Measurements from ENCODE around the gene JCAD. TPM values are rescaled to one million over a fixed set of nuclear protein-coding genes. Genes with fewer than 3 reads are reported as not detected.

The JCAD gene
- total and polyA plus RNA-seq, 10 of the 15 experiments (the other 5 are each of a cell fraction or from before 2014, with no cell fraction given) = 0.28 TPM; not detected in 9

GRCh38 chr10:29992914-29993313 lies 66.5 kb downstream of the JCAD start (continued):
- no peak for TF ChIP-seq ZNF687 (IDR thresholded peaks at IDR 0.05)

- Histone ChIP-seq H3K4me2 (ENCODE audit: control insufficient read depth, insufficient read depth) (no peak overlapping the region), H3K27ac (ENCODE audit: control insufficient read depth, insufficient read depth) (no peak overlapping the region), H3K79me2 (ENCODE audit: control insufficient read depth, insufficient read depth, low read length) (no peaks in the 10 kb centered on the region), H3K4me1 (ENCODE audit: control insufficient read depth, insufficient read depth, low read length) (no peaks in the 10 kb centered on the region), H3K9me3 (replicated peaks; ENCODE audit: control insufficient read depth, insufficient read depth, low read length) (no peaks in the 10 kb centered on the region), H4K20me1 (ENCODE audit: control insufficient read depth, insufficient read depth) (no peaks in the 10 kb centered on the region), H3K4me3 (no peak overlapping the region), H3K27me3 (replicated peaks in 1 of 2; ENCODE audit: control insufficient read depth in 2 of 2, insufficient read depth in 2 of 2, low read length in 1 of 2) (no peaks in the 10 kb centered on the region; a peak in 1 of 4 replicates), H3K36me3 (ENCODE audit: control insufficient read depth in 2 of 2, insufficient read depth in 2 of 2, low read length in 1 of 2) (no peaks in the 10 kb centered on the region), H2AFZ (ENCODE audit: control insufficient read depth, low read depth, low read length) (no peak overlapping the region), H3K9ac (ENCODE audit: control insufficient read depth, insufficient read depth, low read length) (no peak overlapping the region)
- in situ Hi-C loops (cut with MboI) (loop anchor here (10.0 kb wide), 1 partner anchor 593 kb away; no protein-coding TSS in a partner anchor), intact Hi-C loops (cut with micrococcal nuclease; ENCODE audit: unreplicated experiment) (no loop called here)
- no peak for ATAC-seq
- RAD21 ChIA-PET (ENCODE audit: unreplicated experiment) = no interaction called here
- CTCF ChIA-PET = no interaction called here
- SMC1A ChIA-PET (ENCODE audit: uncharacterized antibody, unreplicated experiment) = no interaction called here
- no peak for DNase-seq (ENCODE audit: low read depth, low spot score)
- BruUV-seq (replicated peaks) = no TSS peak
- 9% methylated on average over 3 of the region's 3 CpGs for WGBS (ENCODE audit: insufficient coverage, insufficient replicate concordance, low lambda C conversion rate, missing lambda C conversion rate)
- POLR2A ChIA-PET = no interaction called here
- no peak for FAIRE-seq
- TF ChIP-seq SUPT20H (IDR thresholded peaks at IDR 0.05; ENCODE audit: borderline replicate concordance, control insufficient read depth, low read depth, low read length) = no peak
- TF ChIP-seq ZBED1 (IDR thresholded peaks at IDR 0.05; ENCODE audit: borderline replicate concordance) = no peak
- no peak for TF ChIP-seq SREBF2 (IDR thresholded peaks at IDR 0.05; ENCODE audit: low read length)
- no peak for TF ChIP-seq KAT2A (conservative IDR thresholded peaks at IDR 0.05; ENCODE audit: control insufficient read depth, low read depth, low read length)
- no peak for TF ChIP-seq POU2F2 (IDR thresholded peaks at IDR 0.05; ENCODE audit: borderline replicate concordance, low read depth, low read length)
- no peak for TF ChIP-seq SMC3 (IDR thresholded peaks at IDR 0.05; ENCODE audit: borderline replicate concordance, low read length)
- TF ChIP-seq SMARCA5 (IDR thresholded peaks at IDR 0.05) = no peak
- no peak for TF ChIP-seq ZBTB11 (CRISPR knock-in tag; IDR thresholded peaks at IDR 0.05)
- TF ChIP-seq RB1 (IDR thresholded peaks at IDR 0.05; ENCODE audit: borderline replicate concordance) = no peak
- no peak for TF ChIP-seq SIN3A (IDR thresholded peaks at IDR 0.05; ENCODE audit: low read depth, low read length)
- TF ChIP-seq CREM (IDR thresholded peaks at IDR 0.05; ENCODE audit: low read depth) = no peak
- TF ChIP-seq IRF4 (IDR thresholded peaks at IDR 0.05; ENCODE audit: low read depth, low read length) = no peak
- no peak for TF ChIP-seq MLLT1 (IDR thresholded peaks at IDR 0.05)
- TF ChIP-seq NFYA (IDR thresholded peaks at IDR 0.05; ENCODE audit: borderline replicate concordance, low read depth, low read length) = no peak
- TF ChIP-seq CREB1 (IDR thresholded peaks at IDR 0.05; ENCODE audit: low read depth) = no peak
These were observed 68.0 kb downstream of the JCAD start for GRCh38 chr10:29991382-29991781.

Data from GM12878 (cell line).